A673 (cell line): ENCODE measurements around the gene BTBD9. TPM values are rescaled to one million over a fixed set of nuclear protein-coding genes. Genes with fewer than 3 reads are reported as not detected.
A peak's percentile ranks its signal among the peaks of the same experiment; 100 is the strongest.

Experiments
- BruUV-seq: library from RNA; stranded (reverse); fragments of 400-500 nt; replicated peaks from 2 replicates; lab custom pipeline; 2021; lab: Mats Ljungman, UMichigan
- CTCF ChIA-PET: fragments of 300-600 bp; sonication (Branson Sonifier 250); formaldehyde crosslinking; loops from one replicate; lab custom pipeline; 2022; ENCODE audit warnings: antibody characterized with exemption; lab: Charles Lee
- POLR2A ChIA-PET: fragments of 300-600 bp; sonication (Branson Sonifier 250); formaldehyde crosslinking; loops from one replicate; lab custom pipeline; 2022; ENCODE audit warnings: antibody characterized with exemption; ENCODE audit not compliant: low non-redundant PET; lab: Charles Lee
- DNase-seq: peaks from one replicate; pipeline ENCODE4 v3.0.0-alpha.2; 2015; ENCODE audit warnings: low spot score
- H3K27ac ChIP-seq: fragments of 200-600 bp; sonication (generic); 2 replicates; pipeline ENCODE4 v1.5.1; 2016; ENCODE audit warnings: mixed run types, low read depth, mild to moderate bottlenecking, mixed read lengths, antibody characterized with exemption, low read length; ENCODE audit not compliant: poor library complexity, severe bottlenecking
- H3K27me3 ChIP-seq: fragments of 200-600 bp; sonication (generic); replicated peaks from 2 replicates; pipeline ENCODE4 v1.6.1; 2017; ENCODE audit warnings: mixed run types, low read depth, mild to moderate bottlenecking, mixed read lengths, antibody characterized with exemption, low read length; ENCODE audit not compliant: insufficient read depth, poor library complexity
- H3K36me3 ChIP-seq: fragments of 200-600 bp; sonication (generic); 2 replicates; pipeline ENCODE4 v1.6.1; 2016; ENCODE audit warnings: mixed run types, mild to moderate bottlenecking, mixed read lengths, antibody characterized with exemption, low read length; ENCODE audit not compliant: insufficient read depth, poor library complexity, severe bottlenecking
- H3K4me1 ChIP-seq: fragments of 200-600 bp; sonication (generic); 2 replicates; pipeline ENCODE4 v1.6.1; 2017; ENCODE audit warnings: mixed run types, mild to moderate bottlenecking, mixed read lengths, antibody characterized with exemption, low read length; ENCODE audit not compliant: insufficient read depth, poor library complexity, severe bottlenecking
- H3K4me3 ChIP-seq: fragments of 200-600 bp; sonication (generic); 2 replicates; pipeline ENCODE4 v1.5.1; 2016; ENCODE audit warnings: low read depth, mixed run types, mild to moderate bottlenecking, mixed read lengths, low read length; ENCODE audit not compliant: poor library complexity, severe bottlenecking
- H3K9me3 ChIP-seq: fragments of 200-600 bp; sonication (generic); 2 replicates; pipeline ENCODE4 v1.6.1; 2016; ENCODE audit warnings: mixed run types, low read depth, mild to moderate bottlenecking, mixed read lengths, antibody characterized with exemption, low read length; ENCODE audit not compliant: poor library complexity, severe bottlenecking
- CTCF ChIP-seq: fragments of 300-800, 200-600 bp; sonication (generic); conservative IDR thresholded peaks from 2 replicates; pipeline ENCODE4 v1.5.1; 2017; ENCODE audit warnings: low read depth, mild to moderate bottlenecking, antibody characterized with exemption, low read length, moderate library complexity, mixed read lengths
- EZH2 ChIP-seq: fragments of 200-600 bp; sonication (generic); IDR thresholded peaks from 2 replicates; pipeline ENCODE4 v1.6.1; 2017; ENCODE audit warnings: borderline replicate concordance, low read depth, mild to moderate bottlenecking, mixed read lengths, antibody characterized with exemption, low read length; ENCODE audit not compliant: poor library complexity, severe bottlenecking
- intact Hi-C: fragments of 100-400 bp; cut with micrococcal nuclease; formaldehyde crosslinking; loops from one replicate; pipeline ENCODE4 v1.10.0; 2022; ENCODE audit not compliant: unreplicated experiment
- total RNA-seq: library from RNA; stranded (reverse); gene quantifications from 2 replicates; pipeline ENCODE4 v1.2.3, GENCODE V29; 2021

BTBD9 gene
- total RNA-seq, 1 experiment from 2014 or later: 8.0 TPM

GRCh38 chr6:38177882-38178583 lies 461.7 kb downstream of the BTBD9 start:
- no peak for DNase-seq
- no TSS peak for BruUV-seq
- H3K9me3 ChIP-seq: no peaks in the 10 kb centered on the region
- no peaks in the 10 kb centered on the region for H3K4me1 ChIP-seq
- ChIA-PET CTCF (no interaction called here), POLR2A (no interaction called here)
- H3K4me3 ChIP-seq: no peak overlapping the region
- H3K36me3 ChIP-seq: no peaks in the 10 kb centered on the region
- no peak overlapping the region for H3K27ac ChIP-seq
- no peak for TF ChIP-seq EZH2
- no peak for TF ChIP-seq CTCF
- no peaks in the 10 kb centered on the region for H3K27me3 ChIP-seq
- intact Hi-C loops: no loop called here

GRCh38 chr6:38176797-38177751 lies 462.7 kb downstream of the BTBD9 start:
- H3K4me1 ChIP-seq: no peaks in the 10 kb centered on the region
- POLR2A ChIA-PET: no interaction called here
- no peaks in the 10 kb centered on the region for H3K9me3 ChIP-seq
- no TSS peak for BruUV-seq
- H3K27me3 ChIP-seq: no peaks in the 10 kb centered on the region
- intact Hi-C loops: no loop called here
- peak; percentile 18 for DNase-seq
- no peak overlapping the region for H3K27ac ChIP-seq
- H3K36me3 ChIP-seq: no peaks in the 10 kb centered on the region
- H3K4me3 ChIP-seq: no peak overlapping the region
- CTCF ChIA-PET: no interaction called here
- TF ChIP-seq EZH2 (no peak), CTCF (no peak)

- no peak for TF ChIP-seq CTCF
- no peak for TF ChIP-seq EZH2
- POLR2A ChIA-PET: interaction anchor here (0.6 kb wide), 1 partner anchor 24 kb away, joined by 3 read pairs; no protein-coding TSS in a partner anchor
- no peaks in the 10 kb centered on the region for H3K27me3 ChIP-seq
- no peaks in the 10 kb centered on the region for H3K9me3 ChIP-seq
- DNase-seq: no peak
- no peak overlapping the region for H3K4me3 ChIP-seq
- no peaks in the 10 kb centered on the region for H3K36me3 ChIP-seq
- intact Hi-C loops: no loop called here
- H3K4me1 ChIP-seq: no peaks in the 10 kb centered on the region
- no TSS peak for BruUV-seq
- CTCF ChIA-PET: no interaction called here
- H3K27ac ChIP-seq: no peak overlapping the region
Observed at GRCh38 chr6:38175786-38176185, 463.9 kb downstream of the BTBD9 start.
